Peyer's patch (tissue), 4 donors: Measurements from ENCODE around the gene ANO6.

ENCODE experiments used
- POLR2A ChIP-seq, 2 donors: fragments of 450-650 bp; IDR thresholded peaks; one replicate each; pipeline ENCODE4 v1.5.1; 2017; ENCODE audit warnings: antibody characterized with exemption in 2 of 2, mild to moderate bottlenecking in 2 of 2, moderate library complexity in 2 of 2
- TF ChIP-seq, protein P1 (sequence below), 6 experiments: fragments of 450-650 bp in 4 of 6; fragments of 200-600 bp in 2 of 6; sonication (generic) in 1 of 6; IDR thresholded peaks; one replicate each; pipeline ENCODE4 v1.5.1; 2017 to 2019; ENCODE audit warnings: antibody characterized with exemption in 6 of 6, mild to moderate bottlenecking in 3 of 6, moderate library complexity in 1 of 6

DNA sequence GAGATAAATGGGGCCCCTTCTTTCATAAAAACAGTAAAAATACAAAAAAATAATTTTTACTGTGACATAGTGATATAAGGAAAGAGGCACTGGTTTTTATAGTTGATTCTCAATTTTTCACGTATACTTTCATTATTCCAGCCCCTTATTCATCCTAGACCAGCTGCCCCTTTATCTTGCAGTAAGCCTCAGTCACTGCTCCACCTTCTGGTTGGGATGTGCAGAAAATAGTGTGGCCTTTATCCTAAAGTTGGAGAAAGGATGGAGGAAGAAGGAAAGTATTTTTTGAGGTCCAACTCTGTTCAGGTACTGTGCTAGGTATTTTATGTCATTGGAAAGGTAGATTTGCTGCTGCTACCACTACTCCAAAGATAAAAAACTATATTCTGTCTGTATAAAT is 172.7 kb downstream of the ANO6 start:
- TF ChIP-seq, protein P1, sequence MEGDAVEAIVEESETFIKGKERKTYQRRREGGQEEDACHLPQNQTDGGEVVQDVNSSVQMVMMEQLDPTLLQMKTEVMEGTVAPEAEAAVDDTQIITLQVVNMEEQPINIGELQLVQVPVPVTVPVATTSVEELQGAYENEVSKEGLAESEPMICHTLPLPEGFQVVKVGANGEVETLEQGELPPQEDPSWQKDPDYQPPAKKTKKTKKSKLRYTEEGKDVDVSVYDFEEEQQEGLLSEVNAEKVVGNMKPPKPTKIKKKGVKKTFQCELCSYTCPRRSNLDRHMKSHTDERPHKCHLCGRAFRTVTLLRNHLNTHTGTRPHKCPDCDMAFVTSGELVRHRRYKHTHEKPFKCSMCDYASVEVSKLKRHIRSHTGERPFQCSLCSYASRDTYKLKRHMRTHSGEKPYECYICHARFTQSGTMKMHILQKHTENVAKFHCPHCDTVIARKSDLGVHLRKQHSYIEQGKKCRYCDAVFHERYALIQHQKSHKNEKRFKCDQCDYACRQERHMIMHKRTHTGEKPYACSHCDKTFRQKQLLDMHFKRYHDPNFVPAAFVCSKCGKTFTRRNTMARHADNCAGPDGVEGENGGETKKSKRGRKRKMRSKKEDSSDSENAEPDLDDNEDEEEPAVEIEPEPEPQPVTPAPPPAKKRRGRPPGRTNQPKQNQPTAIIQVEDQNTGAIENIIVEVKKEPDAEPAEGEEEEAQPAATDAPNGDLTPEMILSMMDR (IDR thresholded peaks at IDR 0.05), result peak in 4 of 6 experiments; percentile 43 to 72 (median 63)
- TF ChIP-seq POLR2A (IDR thresholded peaks at IDR 0.05), result no peak
